ENCODE results near the gene MBD2.
A peak's percentile ranks its signal among the peaks of the same experiment; 100 is the strongest.

Gene MBD2

GRCh38 chr18:54251606-54252390 is 27.3 kb upstream of the MBD2 start (continued):
- TF ChIP-seq ZNF2 (tag by site-specific recombination; IDR thresholded peaks at IDR 0.05) = no peak

- ChIA-PET CTCF (interaction anchor here (1.6 kb wide), 1 partner anchor 14 kb away, joined by 5 read pairs; no protein-coding TSS in a partner anchor), POLR2A (no interaction called here)
- no peaks in the 10 kb centered on the region for H3K36me3 ChIP-seq (ENCODE audit: control insufficient read depth in 2 of 2, insufficient read depth in 1 of 2, low read length in 2 of 2)
- TF ChIP-seq ZNF610 (tag by site-specific recombination; IDR thresholded peaks at IDR 0.05; ENCODE audit: borderline replicate concordance) (no peak), ZNF791 (tag by site-specific recombination; IDR thresholded peaks at IDR 0.05) (no peak), ZNF350 (tag by site-specific recombination; IDR thresholded peaks at IDR 0.05) (no peak), ZNF221 (tag by site-specific recombination; IDR thresholded peaks at IDR 0.05; ENCODE audit: borderline replicate concordance) (no peak)
- peaks cover 18% of the 10 kb centered on the region for H3K4me1 ChIP-seq (ENCODE audit: control insufficient read depth, insufficient read depth, low read length)
- H3K9me3 ChIP-seq (ENCODE audit: control insufficient read depth, insufficient read depth, low read depth, low read length) = no peaks in the 10 kb centered on the region
- no peak overlapping the region for H3K4me3 ChIP-seq (ENCODE audit: low read depth, low read length)
- H3K27ac ChIP-seq (ENCODE audit: extremely low read depth, low read depth, low read length) = no peak overlapping the region
These were observed 26.4 kb upstream of the MBD2 start for GRCh38 chr18:54250846-54251261.

GRCh38 chr18:54247511-54248175 is 23.2 kb upstream of the MBD2 start:
- Histone ChIP-seq H3K4me3 (ENCODE audit: low read depth, low read length) (no peak overlapping the region), H3K4me1 (ENCODE audit: control insufficient read depth, insufficient read depth, low read length) (peaks cover 10% of the 10 kb centered on the region), H3K36me3 (ENCODE audit: control insufficient read depth in 2 of 2, insufficient read depth in 1 of 2, low read length in 2 of 2) (no peaks in the 10 kb centered on the region), H3K9me3 (ENCODE audit: control insufficient read depth, insufficient read depth, low read depth, low read length) (no peaks in the 10 kb centered on the region), H3K27ac (ENCODE audit: extremely low read depth, low read depth, low read length) (peak overlapping the region; percentile 17; the same call in 1 of the 2 replicates)
- POLR2A ChIA-PET = no interaction called here
- CTCF ChIA-PET = interaction anchor here (0.8 kb wide), 1 partner anchor 30 kb away, joined by 3 read pairs; no protein-coding TSS in a partner anchor
- TF ChIP-seq ZNF514 (tag by site-specific recombination; IDR thresholded peaks at IDR 0.05) (no peak), PRDM2 (tag by site-specific recombination; IDR thresholded peaks at IDR 0.05; ENCODE audit: borderline replicate concordance) (no peak), ZNF530 (tag by site-specific recombination; IDR thresholded peaks at IDR 0.05; ENCODE audit: low read depth) (no peak), ZNF221 (tag by site-specific recombination; IDR thresholded peaks at IDR 0.05; ENCODE audit: borderline replicate concordance) (no peak), TSHZ1 (tag by site-specific recombination; IDR thresholded peaks at IDR 0.05; ENCODE audit: borderline replicate concordance) (no peak), MZF1 (tag by site-specific recombination; IDR thresholded peaks at IDR 0.05; ENCODE audit: borderline replicate concordance) (no peak), ZNF792 (tag by site-specific recombination; IDR thresholded peaks at IDR 0.05) (no peak), ZNF560 (tag by site-specific recombination; IDR thresholded peaks at IDR 0.05; ENCODE audit: borderline replicate concordance) (no peak), ZNF624 (tag by site-specific recombination; IDR thresholded peaks at IDR 0.05) (no peak)

All from HEK293 (cell line).